HG03095 (cell line): Measurements from ENCODE around the gene ATRIP.
"Not testable (repeated sequence)": the region's sequence is repeated elsewhere in the genome, so short reads cannot be mapped to it uniquely, and the experiment has no call there.

Source experiments
- ATAC-seq: cut with Tn5 transposase; IDR thresholded peaks from one replicate; pipeline ENCODE4 v1.9.1; 2021; ENCODE audit warnings: moderate library complexity; ENCODE audit not compliant: unreplicated experiment

ATRIP gene

DNA sequence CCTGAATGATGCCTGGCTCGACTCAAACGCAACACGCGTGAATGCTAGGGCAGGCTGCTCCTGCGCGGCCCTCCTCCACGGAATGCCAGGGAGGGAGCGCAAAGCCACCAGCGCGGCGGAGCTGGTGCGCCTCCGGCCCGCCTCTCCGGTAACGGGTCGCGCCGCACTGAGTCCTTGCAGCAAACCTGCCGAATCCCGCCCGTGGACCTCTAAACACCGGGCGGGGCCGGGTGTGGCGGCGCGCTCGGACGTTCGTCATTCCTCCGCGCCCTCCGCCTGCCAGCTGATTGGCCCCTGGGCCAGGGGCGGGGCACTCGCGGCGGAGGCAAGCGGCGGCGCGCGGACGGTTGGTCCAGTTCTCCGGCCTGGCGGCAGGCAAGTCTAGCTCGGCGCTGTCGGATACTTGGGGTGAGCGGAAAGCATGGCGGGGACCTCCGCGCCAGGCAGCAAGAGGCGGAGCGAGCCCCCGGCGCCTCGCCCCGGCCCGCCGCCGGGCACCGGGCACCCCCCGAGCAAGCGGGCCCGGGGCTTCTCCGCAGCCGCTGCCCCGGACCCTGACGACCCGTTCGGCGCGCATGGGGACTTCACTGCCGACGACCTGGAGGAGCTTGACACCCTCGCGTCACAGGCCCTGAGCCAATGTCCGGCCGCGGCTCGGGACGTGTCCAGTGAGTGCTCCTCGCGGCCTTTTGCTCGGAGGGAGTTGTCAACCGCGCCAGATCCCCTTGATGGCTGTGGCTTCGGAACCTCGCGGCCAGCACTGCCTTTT is at the start of gene ATRIP:
ATRIP (plus strand) TSS at position 313 of the 769 bp plus-strand sequence; CDS start at position 422, 109 bp downstream.
- peak; percentile 73 for ATAC-seq

- ATAC-seq, result no peak
Observed at GRCh38 chr3:48397767-48398681, 48.5 kb upstream of the ATRIP start.

GRCh38 chr3:48398701-48399386 is 47.7 kb upstream of the ATRIP start:
- ATAC-seq, result no peak

DNA sequence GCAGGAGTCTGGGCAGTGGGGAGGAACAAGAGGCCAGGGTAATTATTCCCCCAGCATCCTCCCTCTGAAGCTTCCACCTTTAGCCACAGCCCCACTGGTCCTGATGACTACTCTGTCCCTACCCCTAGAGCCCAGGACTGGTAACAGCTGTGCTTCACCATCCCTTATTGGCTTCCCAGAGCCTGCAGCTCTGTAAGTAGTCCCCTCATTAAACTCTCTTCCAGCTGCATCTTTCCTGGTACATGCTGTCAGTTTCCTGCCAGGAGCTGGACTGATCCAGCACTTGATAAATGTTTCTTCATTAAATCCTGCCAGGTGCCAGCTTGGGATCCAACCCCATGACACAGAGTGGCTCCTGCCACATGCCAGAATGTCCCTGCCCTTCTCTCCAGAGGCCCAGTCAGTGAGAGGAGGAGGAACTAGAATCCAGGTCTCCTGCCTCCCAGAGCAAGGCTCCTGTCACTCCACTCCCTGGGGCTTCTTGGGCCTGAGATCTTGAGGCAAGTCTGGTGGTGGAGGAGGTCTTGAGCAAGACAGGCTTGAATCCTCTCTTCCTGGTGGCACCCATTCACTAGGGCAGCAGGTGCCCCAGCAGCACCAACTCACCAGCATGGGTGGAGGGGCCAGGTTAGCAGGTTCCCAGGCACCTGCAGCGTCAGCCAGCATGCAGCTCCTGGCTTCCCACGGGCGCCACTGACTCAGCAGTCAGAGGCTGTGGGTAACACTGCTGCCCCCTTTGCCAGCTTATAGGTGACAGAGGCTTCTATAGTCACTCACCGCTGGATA is 47.0 kb upstream of the ATRIP start:
- no peak for ATAC-seq

DNA sequence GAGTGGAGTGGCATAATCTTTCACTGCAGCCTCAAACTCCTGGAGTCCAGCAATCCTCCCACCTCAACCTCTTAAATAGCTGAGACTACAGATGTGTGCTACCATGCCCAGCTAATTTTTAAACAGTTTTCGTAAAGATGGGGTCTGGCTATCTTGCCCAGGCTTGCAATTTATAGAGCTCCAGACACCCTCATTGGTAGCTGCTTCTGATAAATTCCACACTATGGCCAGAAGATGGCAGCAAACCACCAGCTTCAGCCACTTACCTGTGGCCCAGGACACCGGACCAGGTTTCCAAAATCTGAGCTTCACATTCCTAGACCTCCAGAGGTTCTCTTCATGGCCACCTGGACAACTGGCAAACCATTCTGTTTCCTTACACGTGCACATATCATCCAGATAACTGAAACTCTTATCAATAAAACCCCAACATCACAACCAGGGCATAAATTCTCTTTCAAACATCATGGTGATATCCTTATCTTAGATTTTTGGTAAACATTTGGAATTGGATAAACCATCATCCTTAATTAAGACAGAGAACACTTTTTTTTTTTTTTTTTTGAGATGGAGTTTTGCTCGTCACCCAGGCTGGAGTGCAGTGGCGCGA is 45.6 kb upstream of the ATRIP start:
- no peak for ATAC-seq

GRCh38 chr3:48401434-48401901 is 45.1 kb upstream of the ATRIP start:
- not testable (repeated sequence) for ATAC-seq

GRCh38 chr3:48402281-48402732 is 44.2 kb upstream of the ATRIP start:
- ATAC-seq, result no peak

DNA sequence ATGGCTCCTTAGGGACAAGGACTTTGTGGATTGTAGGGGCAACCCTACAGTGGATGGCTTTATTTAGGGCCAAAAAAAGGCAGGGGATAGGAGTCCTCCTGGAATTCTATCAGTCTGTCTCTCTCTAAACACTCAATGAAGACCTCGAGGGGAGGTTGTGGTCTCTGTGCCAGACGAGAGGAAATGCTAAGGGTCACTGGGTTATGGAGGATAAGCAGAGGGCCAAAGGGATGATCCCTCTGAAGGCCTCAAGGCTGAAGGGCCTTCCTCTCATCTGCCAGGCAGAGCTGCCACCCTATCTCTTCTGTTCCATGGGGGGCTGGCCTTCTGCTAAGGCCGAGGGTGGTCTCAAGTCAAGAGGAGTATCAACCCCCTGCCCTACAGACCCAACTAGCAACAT is 43.6 kb upstream of the ATRIP start:
- ATAC-seq, result no peak

GRCh38 chr3:48403533-48404439 is 42.8 kb upstream of the ATRIP start:
- no peak for ATAC-seq

- no peak for ATAC-seq
Observed at GRCh38 chr3:48404440-48405342, 41.8 kb upstream of the ATRIP start.

DNA sequence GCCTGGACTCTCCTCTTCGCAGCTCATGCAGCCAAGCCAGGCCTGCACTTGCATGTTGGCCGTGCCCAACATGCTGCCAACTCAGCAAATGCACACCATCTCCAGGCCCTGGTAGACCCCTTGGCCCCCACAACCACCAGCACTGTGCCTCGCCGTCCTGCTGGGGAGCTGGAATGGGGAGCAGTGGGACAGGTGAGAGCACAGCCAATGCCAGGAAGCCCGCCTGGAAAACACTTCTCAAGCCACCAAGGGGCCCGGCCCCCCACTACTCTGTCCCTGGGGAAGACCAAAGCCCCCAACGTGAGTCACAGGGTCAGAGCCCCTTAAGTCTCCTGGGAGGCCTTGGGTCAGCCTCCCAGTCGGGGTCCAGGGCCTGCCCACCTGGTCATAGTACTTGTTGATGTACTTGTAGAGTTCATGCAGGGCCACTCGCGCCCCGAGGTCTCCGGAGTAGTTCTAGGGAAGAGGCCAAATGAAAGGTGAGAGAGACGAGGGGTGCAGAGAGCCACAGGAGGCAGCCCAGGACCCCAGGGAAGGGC is 41.1 kb upstream of the ATRIP start:
- no peak for ATAC-seq

DNA sequence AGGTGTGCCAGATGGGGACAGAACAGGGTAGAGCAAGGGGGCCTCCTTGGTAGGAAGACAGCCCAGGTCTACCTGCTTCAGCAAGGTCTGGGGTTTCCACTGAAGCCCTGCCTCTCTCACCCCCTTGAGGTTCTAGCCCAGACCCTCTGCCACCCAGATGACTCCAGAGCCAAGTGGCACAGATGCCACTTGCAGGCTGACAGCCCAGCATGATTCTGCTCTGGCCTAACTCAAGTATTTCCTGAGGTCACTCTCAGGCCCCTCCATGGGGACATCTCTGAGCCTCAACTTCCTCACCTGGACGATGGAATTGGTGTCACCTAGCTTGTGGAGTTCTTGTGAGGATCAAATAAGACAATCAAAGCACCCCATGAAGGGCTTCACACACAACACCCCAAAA is 40.6 kb upstream of the ATRIP start:
- no peak for ATAC-seq

GRCh38 chr3:48406443-48407431 is 39.8 kb upstream of the ATRIP start:
- ATAC-seq, result no peak

GRCh38 chr3:48407542-48408099 is 38.9 kb upstream of the ATRIP start:
- no peak for ATAC-seq

DNA sequence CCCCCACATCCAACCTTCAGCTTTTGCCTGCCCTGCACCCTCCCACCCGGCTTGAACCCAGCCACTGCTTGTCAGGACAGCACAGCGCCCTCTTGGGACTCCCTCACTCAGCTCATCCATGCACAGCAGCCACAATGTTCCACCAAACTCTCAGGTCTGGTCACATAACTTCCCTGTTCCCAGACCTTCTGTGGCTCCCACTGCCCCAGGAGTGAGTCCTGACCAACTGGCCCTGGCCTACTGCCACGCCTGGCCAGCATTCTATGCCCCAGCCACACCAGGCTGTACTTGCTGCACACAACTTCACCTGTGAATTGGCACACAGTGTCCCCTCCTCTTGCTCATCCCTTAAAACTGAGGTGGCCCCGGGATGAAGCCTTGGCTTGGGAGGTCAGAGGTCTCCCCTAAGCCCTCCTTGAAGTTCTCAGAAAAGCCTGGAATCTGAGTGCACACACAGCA is 37.7 kb upstream of the ATRIP start:
- no peak for ATAC-seq
